Left ventricle myocardium superior (tissue), 1 donor: Measurements from ENCODE around the gene GABRP. TPM values are rescaled to one million over a fixed set of nuclear protein-coding genes. Genes with fewer than 3 reads are reported as not detected.
A peak's percentile ranks its signal among the peaks of the same experiment; 100 is the strongest.

ENCODE experiments used
- ATAC-seq: fragments of 200-7000 bp; cut with Tn5 transposase; one replicate; pipeline ENCODE4 v1.9.1; 2020; ENCODE audit warnings: mild to moderate bottlenecking, moderate library complexity
- DNase-seq: peaks from one replicate; pipeline ENCODE4 v3.0.0-alpha.2; 2020
- intact Hi-C: fragments of 100-400 bp; cut with micrococcal nuclease; formaldehyde crosslinking; loops from one replicate; pipeline ENCODE4 v1.11.0; 2022
- total RNA-seq: library from RNA; stranded (reverse); fragmentation: NEBNext Ultra II Directional; extraction: Animal tissue kit (Norgen Biotek cat#: 25700); gene quantifications from one replicate; pipeline ENCODE4 v1.2.1, GENCODE V29; 2021
- donor health status: DM: no; HTN: yes; CAD: no; lungs with severe emphysema.

Gene GABRP
- total RNA-seq, 1 donor from 2014 or later: not detected

- intact Hi-C loops: no loop called here
- no peak for ATAC-seq
- DNase-seq: no peak
Measured at GRCh38 chr5:170848033-170848432, 64.5 kb downstream of the GABRP start.

GRCh38 chr5:170849374-170849773 lies 65.8 kb downstream of the GABRP start:
- intact Hi-C loops: no loop called here

GRCh38 chr5:170854566-170854965 lies 71.0 kb downstream of the GABRP start:
- ATAC-seq (no peak), DNase-seq (no peak)
- intact Hi-C loops: no loop called here

More at GRCh38 chr5:170849374-170849773, 65.8 kb downstream of the GABRP start:
- ATAC-seq (no peak), DNase-seq (no peak)

GRCh38 chr5:170857066-170857465 lies 73.5 kb downstream of the GABRP start:
- ATAC-seq (no peak), DNase-seq (no peak)
- intact Hi-C loops: no loop called here

GRCh38 chr5:170860415-170860814 lies 76.9 kb downstream of the GABRP start:
- DNase-seq (no peak), ATAC-seq (no peak)
- intact Hi-C loops: no loop called here

- ATAC-seq: no peak
- no peak for DNase-seq
- intact Hi-C loops: no loop called here
Measured at GRCh38 chr5:170860818-170861666, 77.5 kb downstream of the GABRP start.

GRCh38 chr5:170861667-170861916 lies 78.1 kb downstream of the GABRP start:
- intact Hi-C loops: no loop called here
- ATAC-seq (no peak), DNase-seq (no peak)

GRCh38 chr5:170861917-170862766 lies 78.6 kb downstream of the GABRP start, which contains the start of gene RANBP17:
RANBP17 (plus strand) TSS chr5:170862018.
- DNase-seq: peak; percentile 59
- ATAC-seq: peak; percentile 93
- intact Hi-C loops: no loop called here

GRCh38 chr5:170863646-170864045 lies 80.1 kb downstream of the GABRP start:
- ATAC-seq (no peak), DNase-seq (no peak)
- intact Hi-C loops: no loop called here

Other genes with a start within 250 kb of the GABRP start
- 3.9 TPM for gene RANBP17, start 78.3 kb downstream of the GABRP start, total RNA-seq